Kidney (tissue), 14 donors: ENCODE results near the gene NUDT3. TPM values are rescaled to one million over a fixed set of nuclear protein-coding genes. Genes with fewer than 3 reads are reported as not detected.

ENCODE experiments used
- DNase-seq, 5 donors: peaks; one replicate each; pipeline ENCODE4 v3.0.0-alpha.2; 2013 to 2020
- FAIRE-seq: peaks from 2 replicates; lab custom pipeline; 2012; peaks lifted over from hg19 to GRCh38; lab: Jason Lieb, UNC
- H3K27ac ChIP-seq, 2 donors: one replicate each; pipeline ENCODE4 v1.7.0; 2013; ENCODE audit warnings: low read depth in 2 of 2, low read length in 2 of 2, inconsistent platforms in 1 of 2
- H3K27me3 ChIP-seq: one replicate; pipeline ENCODE4 v1.7.1; 2013; ENCODE audit warnings: low read length, inconsistent platforms; ENCODE audit not compliant: control insufficient read depth, insufficient read depth
- H3K36me3 ChIP-seq, 3 donors: one replicate each; pipeline versions ENCODE4 v1.7.0 to v1.7.1; 2013; ENCODE audit warnings: low read length in 3 of 3, control low read depth in 1 of 3, inconsistent platforms in 1 of 3; ENCODE audit not compliant: insufficient read depth in 3 of 3, control insufficient read depth in 2 of 3
- H3K4me1 ChIP-seq, 3 donors: one replicate each; pipeline versions ENCODE4 v1.7.0 to v1.7.1; 2013; ENCODE audit warnings: low read length in 3 of 3, inconsistent platforms in 1 of 3, low read depth in 1 of 3; ENCODE audit not compliant: control insufficient read depth in 2 of 3, insufficient read depth in 2 of 3
- H3K4me3 ChIP-seq, 3 donors: one replicate each; pipeline versions ENCODE4 v1.7.0 to v1.8.1; 2013; ENCODE audit warnings: low read length in 3 of 3, control low read depth in 1 of 3, inconsistent platforms in 1 of 3
- H3K9ac ChIP-seq, 3 donors: one replicate each; pipeline versions ENCODE4 v1.7.0 to v1.7.1; 2013; ENCODE audit warnings: low read length in 3 of 3, control low read depth in 1 of 3, inconsistent platforms in 1 of 3
- H3K9me3 ChIP-seq, 3 donors: one replicate each; pipeline versions ENCODE4 v1.7.0 to v1.7.1; 2013; ENCODE audit warnings: low read length in 3 of 3, control low read depth in 1 of 3, inconsistent platforms in 1 of 3; ENCODE audit not compliant: control insufficient read depth in 2 of 3, insufficient read depth in 1 of 3
- intact Hi-C: fragments of 100-400 bp; cut with DNase I; formaldehyde crosslinking; loops from one replicate; pipeline ENCODE4 v1.11.1; 2022
- polyA plus RNA-seq: library from polyadenylated mRNA; stranded (reverse); fragments of 350-450 nt; fragmentation: Illumina TruSeq; extraction: RNeasy Lipid Tissue Mini Kit (QIAGEN cat#74804); gene quantifications from one replicate; pipeline ENCODE4 v1.2.3, GENCODE V29; 2014; ENCODE audit warnings: low read depth, low replicate concordance; ENCODE audit not compliant: insufficient read depth
- total RNA-seq: library from RNA; stranded (reverse); fragmentation: NEBNext Ultra II Directional; extraction: Animal tissue kit (Norgen Biotek cat#: 25700); gene quantifications from one replicate; pipeline ENCODE4 v1.2.1, GENCODE V29; 2021
- TF ChIP-seq, protein P1 (sequence below): IDR thresholded peaks from 3 replicates; pipeline ENCODE4 v1.5.1; 2012; ENCODE audit warnings: mild to moderate bottlenecking, moderate library complexity, borderline replicate concordance; ENCODE audit not compliant: insufficient read depth; ENCODE audit errors: extremely low read depth
- donor health status: control.
- donor health status: control.
- donor health status: control.
- donor health status: control.
- donor health status: control.
- donor health status: DM: yes; HTN: yes; CAD: no.
- donor health status: Normal renal cell carcinoma (clear cell type).

NUDT3 gene
- total and polyA plus RNA-seq, 2 donors from 2014 or later, result 17.7 to 53.8 TPM

GRCh38 chr6:34305982-34306708 lies 86.3 kb downstream of the NUDT3 start:
- Histone ChIP-seq H3K27me3 (no peaks in the 10 kb centered on the region), H3K4me3 (no peak overlapping the region), H3K9me3 (no peaks in the 10 kb centered on the region), H3K9ac (no peak overlapping the region), H3K27ac (no peak overlapping the region), H3K36me3 (no peaks in the 10 kb centered on the region), H3K4me1 (peaks cover 0 to 4% (median 4%) of the 10 kb centered on the region in 3 donors)
- intact Hi-C loops, result no loop called here
- TF ChIP-seq, protein P1, sequence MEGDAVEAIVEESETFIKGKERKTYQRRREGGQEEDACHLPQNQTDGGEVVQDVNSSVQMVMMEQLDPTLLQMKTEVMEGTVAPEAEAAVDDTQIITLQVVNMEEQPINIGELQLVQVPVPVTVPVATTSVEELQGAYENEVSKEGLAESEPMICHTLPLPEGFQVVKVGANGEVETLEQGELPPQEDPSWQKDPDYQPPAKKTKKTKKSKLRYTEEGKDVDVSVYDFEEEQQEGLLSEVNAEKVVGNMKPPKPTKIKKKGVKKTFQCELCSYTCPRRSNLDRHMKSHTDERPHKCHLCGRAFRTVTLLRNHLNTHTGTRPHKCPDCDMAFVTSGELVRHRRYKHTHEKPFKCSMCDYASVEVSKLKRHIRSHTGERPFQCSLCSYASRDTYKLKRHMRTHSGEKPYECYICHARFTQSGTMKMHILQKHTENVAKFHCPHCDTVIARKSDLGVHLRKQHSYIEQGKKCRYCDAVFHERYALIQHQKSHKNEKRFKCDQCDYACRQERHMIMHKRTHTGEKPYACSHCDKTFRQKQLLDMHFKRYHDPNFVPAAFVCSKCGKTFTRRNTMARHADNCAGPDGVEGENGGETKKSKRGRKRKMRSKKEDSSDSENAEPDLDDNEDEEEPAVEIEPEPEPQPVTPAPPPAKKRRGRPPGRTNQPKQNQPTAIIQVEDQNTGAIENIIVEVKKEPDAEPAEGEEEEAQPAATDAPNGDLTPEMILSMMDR, result no peak
- peak in 3 of 5 donors; percentile 18 to 91 (median 73) for DNase-seq
- no peak for FAIRE-seq

GRCh38 chr6:34305497-34305896 lies 87.0 kb downstream of the NUDT3 start:
- H3K27me3 ChIP-seq, result no peaks in the 10 kb centered on the region
- peaks cover 0 to 4% (median 4%) of the 10 kb centered on the region in 3 donors for H3K4me1 ChIP-seq
- no peaks in the 10 kb centered on the region for H3K36me3 ChIP-seq
- intact Hi-C loops, result no loop called here
- no peak overlapping the region for H3K27ac ChIP-seq
- no peak for DNase-seq
- TF ChIP-seq, protein P1, result no peak
- H3K4me3 ChIP-seq, result no peak overlapping the region
- no peak for FAIRE-seq
- H3K9me3 ChIP-seq, result no peaks in the 10 kb centered on the region
- no peak overlapping the region for H3K9ac ChIP-seq

- FAIRE-seq (no peak), DNase-seq (no peak)
- intact Hi-C loops, result no loop called here
- H3K36me3 ChIP-seq, result no peaks in the 10 kb centered on the region
- H3K9me3 ChIP-seq, result no peaks in the 10 kb centered on the region
- peaks cover 0 to 7% (median 4%) of the 10 kb centered on the region in 3 donors for H3K4me1 ChIP-seq
- H3K27me3 ChIP-seq, result no peaks in the 10 kb centered on the region
- no peak overlapping the region for H3K9ac ChIP-seq
- no peak overlapping the region for H3K4me3 ChIP-seq
- TF ChIP-seq, protein P1, result no peak
- H3K27ac ChIP-seq, result no peak overlapping the region
Measured at GRCh38 chr6:34304164-34304563, 88.3 kb downstream of the NUDT3 start.
